HUES6 (cell line): ENCODE data around the gene FRMD4A.
"Not testable (repeated sequence)": the region's sequence is repeated elsewhere in the genome, so short reads cannot be mapped to it uniquely, and the experiment has no call there.

Experiments
- H3K27ac ChIP-seq: 2 replicates; pipeline ENCODE4 v1.7.0; 2013; ENCODE audit warnings: low read depth, mild to moderate bottlenecking, low read length, inconsistent platforms
- H3K27me3 ChIP-seq: 2 replicates; pipeline ENCODE4 v1.6.1; 2013; ENCODE audit warnings: low read length; ENCODE audit not compliant: control insufficient read depth, insufficient read depth
- H3K36me3 ChIP-seq: 2 replicates; pipeline ENCODE4 v1.6.1; 2013; ENCODE audit warnings: low read length; ENCODE audit not compliant: control insufficient read depth, insufficient read depth
- H3K4me1 ChIP-seq: 2 replicates; pipeline ENCODE4 v1.6.1; 2013; ENCODE audit warnings: low read length; ENCODE audit not compliant: control insufficient read depth, insufficient read depth
- H3K4me3 ChIP-seq: 2 replicates; pipeline ENCODE4 v1.5.1; 2013; ENCODE audit warnings: low read depth, low read length
- H3K9ac ChIP-seq: one replicate; pipeline ENCODE4 v1.6.1; 2013; ENCODE audit warnings: mild to moderate bottlenecking, low read length
- H3K9me3 ChIP-seq: 2 replicates; pipeline ENCODE4 v1.6.1; 2013; ENCODE audit warnings: low read depth, low read length; ENCODE audit not compliant: control insufficient read depth, insufficient read depth

Gene FRMD4A

GRCh38 chr10:13924040-13924725 is 406.5 kb downstream of the FRMD4A start:
- Histone ChIP-seq H3K9me3 (no peaks in the 10 kb centered on the region), H3K27me3 (no peaks in the 10 kb centered on the region), H3K4me3 (no peak overlapping the region), H3K4me1 (peaks cover 9% of the 10 kb centered on the region; the same call in 1 of the 2 replicates), H3K9ac (no peak overlapping the region), H3K27ac (no peak overlapping the region), H3K36me3 (no peaks in the 10 kb centered on the region)

- Histone ChIP-seq H3K9ac (no peak overlapping the region), H3K36me3 (no peaks in the 10 kb centered on the region), H3K4me1 (0 out of 2 replicates have a peak, but pooled peaks cover 3% of the 10 kb centered on the region), H3K4me3 (no peak overlapping the region), H3K27ac (no peak overlapping the region), H3K9me3 (no peaks in the 10 kb centered on the region), H3K27me3 (no peaks in the 10 kb centered on the region)
Measured at GRCh38 chr10:13922586-13922985, 408.1 kb downstream of the FRMD4A start.

DNA sequence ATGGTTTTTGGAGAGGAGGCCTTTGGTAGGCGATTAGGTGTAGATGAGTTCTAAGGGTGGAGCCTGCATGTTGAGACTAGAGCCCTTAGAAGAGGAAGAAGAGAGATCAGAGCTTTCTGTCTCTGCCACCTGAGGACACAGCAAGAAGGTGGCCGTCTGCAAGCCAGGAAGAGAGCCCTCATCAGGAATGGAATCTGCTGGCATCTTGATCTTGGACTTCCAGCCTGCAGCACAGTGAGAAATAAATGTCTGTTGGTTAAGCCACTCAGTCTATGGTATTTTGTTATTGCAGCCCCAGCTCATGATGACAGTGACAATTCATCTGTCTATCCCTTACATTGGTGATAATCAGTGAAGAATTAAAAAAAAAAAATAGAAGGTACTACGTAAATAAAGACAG is 408.8 kb downstream of the FRMD4A start:
- H3K4me3 ChIP-seq, result no peak overlapping the region
- no peak overlapping the region for H3K27ac ChIP-seq
- H3K9ac ChIP-seq, result no peak overlapping the region
- no peaks in the 10 kb centered on the region for H3K36me3 ChIP-seq
- H3K4me1 ChIP-seq, result 0 out of 2 replicates have a peak, but pooled peaks cover 3% of the 10 kb centered on the region
- H3K9me3 ChIP-seq, result no peaks in the 10 kb centered on the region
- H3K27me3 ChIP-seq, result no peaks in the 10 kb centered on the region

- not testable (repeated sequence) for H3K36me3 ChIP-seq, H3K27me3 ChIP-seq, H3K9ac ChIP-seq, H3K4me1 ChIP-seq, H3K27ac ChIP-seq, H3K4me3 ChIP-seq, H3K9me3 ChIP-seq
Measured at GRCh38 chr10:13921131-13921530, 409.6 kb downstream of the FRMD4A start.

GRCh38 chr10:13920465-13920864 is 410.3 kb downstream of the FRMD4A start:
- Histone ChIP-seq H3K27me3 (no peaks in the 10 kb centered on the region), H3K27ac (no peak overlapping the region), H3K4me3 (no peak overlapping the region), H3K4me1 (0 out of 2 replicates have a peak, but pooled peaks cover 3% of the 10 kb centered on the region), H3K36me3 (no peaks in the 10 kb centered on the region), H3K9ac (no peak overlapping the region), H3K9me3 (no peaks in the 10 kb centered on the region)

- Histone ChIP-seq H3K27ac (no peak overlapping the region), H3K4me1 (0 out of 2 replicates have a peak, but pooled peaks cover 3% of the 10 kb centered on the region), H3K9me3 (no peaks in the 10 kb centered on the region)
Measured at GRCh38 chr10:13920031-13920430, 410.7 kb downstream of the FRMD4A start.

GRCh38 chr10:13917791-13918190 is 412.9 kb downstream of the FRMD4A start:
- Histone ChIP-seq H3K27me3 (no peaks in the 10 kb centered on the region), H3K4me3 (no peak overlapping the region), H3K27ac (no peak overlapping the region), H3K36me3 (no peaks in the 10 kb centered on the region), H3K9ac (no peak overlapping the region), H3K9me3 (no peaks in the 10 kb centered on the region), H3K4me1 (0 out of 2 replicates have a peak, but pooled peaks cover 3% of the 10 kb centered on the region)

More at GRCh38 chr10:13920031-13920430, 410.7 kb downstream of the FRMD4A start:
- H3K9ac ChIP-seq, result no peak overlapping the region
- no peaks in the 10 kb centered on the region for H3K36me3 ChIP-seq
- no peak overlapping the region for H3K4me3 ChIP-seq
- no peaks in the 10 kb centered on the region for H3K27me3 ChIP-seq

DNA sequence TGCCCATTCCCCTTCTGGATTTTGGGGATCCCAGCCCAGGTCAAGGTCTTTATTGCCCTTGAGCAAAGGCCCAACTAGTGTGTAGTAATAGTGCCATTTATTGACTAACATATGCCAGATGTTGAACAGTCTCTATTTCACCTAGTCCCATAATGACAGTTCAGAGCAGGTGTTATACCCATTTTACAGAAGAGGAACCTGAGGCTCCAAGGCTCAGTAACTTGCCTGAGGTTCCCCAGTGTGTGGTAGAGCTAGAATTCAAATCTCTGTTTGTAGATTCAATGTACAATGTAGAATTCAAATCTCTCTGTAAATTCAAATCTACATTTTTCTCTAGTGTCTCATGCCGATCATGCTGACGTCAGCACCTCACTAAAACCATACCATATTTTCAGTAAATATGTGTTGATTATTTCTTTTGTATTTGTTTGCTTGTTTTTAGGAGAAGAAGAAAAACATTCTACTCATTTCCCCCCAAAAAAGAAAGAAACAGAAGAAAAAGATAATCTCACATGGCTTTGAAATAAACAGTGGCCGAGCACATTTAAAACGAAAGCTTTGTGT is 414.3 kb downstream of the FRMD4A start:
- H3K9me3 ChIP-seq, result no peaks in the 10 kb centered on the region
- no peak overlapping the region for H3K9ac ChIP-seq
- no peak overlapping the region for H3K27ac ChIP-seq
- H3K27me3 ChIP-seq, result no peaks in the 10 kb centered on the region
- no peak overlapping the region for H3K4me3 ChIP-seq
- H3K36me3 ChIP-seq, result no peaks in the 10 kb centered on the region
- 0 out of 2 replicates have a peak, but pooled peaks cover 3% of the 10 kb centered on the region for H3K4me1 ChIP-seq

DNA sequence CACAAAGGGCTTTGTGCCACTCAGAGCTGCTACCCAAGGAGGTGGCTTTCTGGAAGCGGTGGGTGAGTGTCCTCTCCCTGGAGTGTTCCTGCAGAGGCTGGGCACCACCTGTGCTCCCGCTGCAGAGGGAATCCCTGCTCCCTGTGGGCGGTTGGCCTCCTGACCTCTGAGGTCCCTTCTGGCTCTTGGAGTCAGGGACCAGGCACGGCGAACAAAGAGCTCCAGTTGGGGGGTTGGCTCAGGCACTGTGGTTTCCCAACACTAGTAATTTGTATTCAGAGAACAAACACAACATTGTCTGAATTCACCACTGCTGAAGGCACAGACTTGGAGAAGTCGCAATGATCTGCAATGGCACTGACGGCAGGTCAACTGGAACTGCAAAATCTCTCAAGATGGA is 415.0 kb downstream of the FRMD4A start:
- H3K27me3 ChIP-seq, result no peaks in the 10 kb centered on the region
- no peaks in the 10 kb centered on the region for H3K9me3 ChIP-seq
- no peaks in the 10 kb centered on the region for H3K36me3 ChIP-seq
- H3K4me1 ChIP-seq, result 0 out of 2 replicates have a peak, but pooled peaks cover 3% of the 10 kb centered on the region
- no peak overlapping the region for H3K27ac ChIP-seq
- H3K4me3 ChIP-seq, result no peak overlapping the region
- H3K9ac ChIP-seq, result no peak overlapping the region

- no peak overlapping the region for H3K4me3 ChIP-seq
- H3K27me3 ChIP-seq, result no peaks in the 10 kb centered on the region
- H3K4me1 ChIP-seq, result no peaks in the 10 kb centered on the region
- H3K27ac ChIP-seq, result no peak overlapping the region
- H3K36me3 ChIP-seq, result no peaks in the 10 kb centered on the region
- no peak overlapping the region for H3K9ac ChIP-seq
- H3K9me3 ChIP-seq, result no peaks in the 10 kb centered on the region
Measured at GRCh38 chr10:13913897-13914296, 416.8 kb downstream of the FRMD4A start.

- Histone ChIP-seq H3K27ac (no peak overlapping the region), H3K4me3 (no peak overlapping the region), H3K4me1 (no peaks in the 10 kb centered on the region), H3K9ac (no peak overlapping the region), H3K9me3 (no peaks in the 10 kb centered on the region), H3K36me3 (no peaks in the 10 kb centered on the region), H3K27me3 (no peaks in the 10 kb centered on the region)
Measured at GRCh38 chr10:13911821-13912520, 418.8 kb downstream of the FRMD4A start.
